Brain microvascular endothelial cell (primary cell): ENCODE data around the gene DENND4A.

Experiments
- DNase-seq: peaks from one replicate; pipeline ENCODE4 v3.0.0-alpha.2; 2020
- H3K27ac ChIP-seq: fragments of 250-450 bp; sonication (Bioruptor Pico); 2 replicates; pipeline ENCODE4 v1.5.1; 2020; ENCODE audit warnings: mild to moderate bottlenecking, moderate library complexity
- H3K27me3 ChIP-seq: fragments of 250-450 bp; sonication (Bioruptor Pico); replicated peaks from 2 replicates; pipeline ENCODE4 v1.5.1; 2020; ENCODE audit warnings: mild to moderate bottlenecking
- H3K36me3 ChIP-seq: fragments of 250-450 bp; sonication (Bioruptor Pico); replicated peaks from 2 replicates; pipeline ENCODE4 v1.5.1; 2020; ENCODE audit warnings: mild to moderate bottlenecking
- H3K4me3 ChIP-seq: 2 replicates; pipeline ENCODE4 v1.5.1; 2011; ENCODE audit warnings: low read depth, mild to moderate bottlenecking, control low read depth, low read length, moderate library complexity
- CTCF ChIP-seq: IDR thresholded peaks from 2 replicates; pipeline ENCODE4 v1.5.1; 2011; ENCODE audit warnings: low read depth, mild to moderate bottlenecking, moderate library complexity, low read length, control low read depth, inconsistent platforms; ENCODE audit errors: missing control alignments
- in situ Hi-C: cut with HindIII; loops from 2 replicates; pipeline ENCODE4 v1.10.0; 2017; ENCODE audit warnings: low sequenced_read_pairs, low pct_ligation_motif_present

The DENND4A gene

DNA sequence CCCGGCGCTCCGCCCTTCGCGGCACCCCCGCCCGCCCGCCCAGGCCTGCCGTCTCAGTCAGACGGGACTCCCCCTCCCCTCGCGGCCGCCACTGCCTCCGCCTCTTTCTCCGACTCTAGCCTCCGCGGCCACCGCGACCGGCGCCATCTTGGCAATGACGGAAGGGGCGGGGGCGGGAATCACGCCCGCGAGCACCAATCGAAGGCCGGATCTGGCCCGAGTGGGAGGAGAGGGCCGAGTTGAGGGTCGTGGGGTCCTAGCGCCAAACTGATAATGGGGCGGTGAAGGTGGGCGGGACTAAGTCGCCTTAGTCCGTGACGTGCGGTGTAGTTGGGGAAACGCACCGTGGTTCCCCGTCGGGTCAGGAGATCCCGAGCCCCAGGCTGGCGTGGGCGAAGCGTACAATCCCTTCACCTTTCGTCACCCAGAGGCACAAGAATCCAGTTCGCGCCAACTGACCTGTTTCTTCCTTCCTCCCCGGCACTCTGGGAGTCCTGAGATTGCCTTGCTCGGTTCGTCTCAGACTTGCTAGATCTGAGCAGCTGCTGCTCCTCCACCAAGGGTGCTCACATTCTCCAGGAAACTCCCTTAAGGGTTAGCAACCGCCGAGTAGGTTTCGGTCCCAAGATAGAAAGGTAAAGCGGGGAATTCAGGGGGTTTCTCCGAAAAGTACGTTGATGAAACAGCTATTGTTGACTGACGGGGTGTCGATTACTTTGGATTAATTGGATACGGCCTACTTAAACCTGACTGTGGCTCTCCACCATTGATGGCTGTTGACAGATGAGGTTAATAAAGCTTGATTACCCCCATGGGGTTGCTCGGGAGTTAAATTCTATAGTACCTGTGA, at the start of gene DENND4A:
Gene DENND4A (minus strand): TSS at position 156 of the 850 bp plus-strand sequence. CDS start 35,843 bp downstream, outside the sequence.
- DNase-seq, result peak; percentile 97
- Histone ChIP-seq H3K4me3 (peak within 1 kb of the TSS; percentile 88), H3K27ac (peak within 1 kb of the TSS; percentile 95), H3K27me3 (no peaks in the 10 kb centered on the region), H3K36me3 (no peaks in the 10 kb centered on the region)
- TF ChIP-seq CTCF, result no peak
- in situ Hi-C loops, result no loop called here

DNA sequence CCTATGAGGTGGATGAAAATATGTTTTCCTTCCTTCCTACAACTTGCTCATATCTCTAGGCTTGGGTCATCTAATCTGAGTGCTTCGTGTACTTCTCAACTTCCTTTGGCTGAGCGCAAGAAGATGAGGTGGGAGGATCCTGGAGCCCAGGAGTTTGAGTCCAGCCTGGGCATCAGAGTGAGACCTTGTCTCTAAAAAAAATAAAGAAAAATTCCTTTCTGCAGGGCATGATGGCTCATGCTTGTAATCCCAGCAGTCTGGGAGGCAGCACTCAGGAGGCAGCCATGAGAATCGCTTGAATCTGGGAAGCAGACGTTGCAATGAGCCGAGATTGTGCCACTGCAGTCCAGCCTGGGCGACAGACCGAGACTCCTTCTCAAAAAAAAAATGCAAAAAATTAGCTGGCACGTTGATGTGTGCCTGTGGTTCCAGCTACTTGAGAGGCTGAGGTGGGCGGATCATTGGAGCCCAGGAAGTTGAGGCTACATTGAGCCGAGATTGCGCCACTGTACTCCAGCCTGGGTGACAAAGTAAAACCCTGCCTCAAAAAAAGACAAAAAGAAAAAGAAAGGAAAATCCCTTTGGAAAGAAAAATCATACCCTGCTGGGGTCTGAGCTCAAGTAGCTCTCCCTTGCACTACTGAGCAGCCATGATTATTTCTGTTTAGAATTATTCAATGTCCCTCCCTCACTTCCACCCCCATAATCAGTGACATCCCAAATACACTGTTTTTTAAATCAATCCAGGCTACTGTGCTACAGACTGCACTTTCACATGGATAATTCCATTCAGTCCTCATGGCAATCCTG, 49.2 kb upstream of the DENND4A start:
- in situ Hi-C loops, result no loop called here
- Histone ChIP-seq H3K4me3 (no peak overlapping the region), H3K27me3 (no peaks in the 10 kb centered on the region), H3K36me3 (no peaks in the 10 kb centered on the region), H3K27ac (no peak overlapping the region)
- DNase-seq, result peak; percentile 19
- TF ChIP-seq CTCF, result no peak

DNA sequence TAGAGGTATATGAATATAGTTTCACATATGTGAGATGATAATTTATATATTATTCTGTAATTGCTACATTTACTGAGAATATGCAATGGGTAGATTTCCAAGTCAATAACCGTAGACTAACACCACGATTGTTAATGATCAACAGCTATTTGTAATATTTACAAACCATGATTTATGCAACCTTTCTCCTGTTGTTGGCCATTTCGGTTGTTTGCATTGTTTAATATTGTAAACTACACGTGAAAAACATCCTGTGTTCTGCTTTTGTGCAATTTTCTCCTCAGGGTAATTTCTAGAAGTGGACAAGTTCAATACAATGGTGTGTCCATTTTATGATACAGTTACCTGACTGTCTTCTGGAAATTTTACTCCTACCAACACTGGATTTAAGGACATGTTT, 47.9 kb upstream of the DENND4A start:
- no peak for DNase-seq
- no peaks in the 10 kb centered on the region for H3K27me3 ChIP-seq
- H3K36me3 ChIP-seq, result no peaks in the 10 kb centered on the region
- in situ Hi-C loops, result no loop called here
- no peak overlapping the region for H3K4me3 ChIP-seq
- no peak overlapping the region for H3K27ac ChIP-seq
- TF ChIP-seq CTCF, result no peak

DNA sequence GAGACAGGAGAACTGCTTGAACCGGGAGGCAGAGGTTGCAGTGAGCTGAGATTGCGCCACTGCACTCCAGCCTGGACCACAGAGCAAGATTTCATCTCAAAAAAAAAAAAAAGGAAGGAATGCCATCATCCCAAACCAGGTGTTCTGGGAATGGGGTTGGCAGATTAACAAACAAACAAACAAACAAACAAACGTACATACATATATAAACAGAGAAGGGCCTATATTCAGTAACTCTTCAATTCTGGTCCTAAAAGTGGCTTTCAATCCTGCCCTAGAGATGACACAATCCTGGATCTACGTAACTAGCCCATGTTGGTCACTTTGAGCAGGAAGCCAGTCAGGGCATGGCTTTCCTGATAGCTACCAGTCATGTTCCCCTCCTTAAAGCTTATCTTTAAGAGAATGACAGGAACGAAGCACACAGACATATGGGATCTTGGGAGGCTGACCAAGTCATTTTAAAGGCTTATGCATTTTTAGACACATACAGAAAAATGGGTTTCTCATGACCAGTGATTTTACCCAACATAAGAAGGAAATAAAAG, 47.3 kb upstream of the DENND4A start:
- H3K27me3 ChIP-seq, result no peaks in the 10 kb centered on the region
- no peaks in the 10 kb centered on the region for H3K36me3 ChIP-seq
- no peak for DNase-seq
- H3K27ac ChIP-seq, result no peak overlapping the region
- no peak for TF ChIP-seq CTCF
- in situ Hi-C loops, result no loop called here
- no peak overlapping the region for H3K4me3 ChIP-seq

GRCh38 chr15:65837301-65838294, 45.5 kb upstream of the DENND4A start:
- Histone ChIP-seq H3K4me3 (no peak overlapping the region), H3K27ac (no peak overlapping the region), H3K36me3 (no peaks in the 10 kb centered on the region), H3K27me3 (no peaks in the 10 kb centered on the region)
- no peak for TF ChIP-seq CTCF
- in situ Hi-C loops, result no loop called here
- DNase-seq, result no peak
